AG04449 (cell line): ENCODE measurements around the gene FRYL.

Source experiments
- CTCF ChIA-PET: fragments of 350-600 bp; formaldehyde crosslinking; extraction: SDS; loops from one replicate; lab custom pipeline; 2021; ENCODE audit warnings: antibody characterized with exemption; lab: Yijun Ruan, JAX
- POLR2A ChIA-PET: fragments of 400-600, 350-600 bp; formaldehyde crosslinking; extraction: SDS; loops from one replicate; lab custom pipeline; 2020; ENCODE audit warnings: antibody characterized with exemption, inconsistent platforms; lab: Yijun Ruan, JAX
- DNase-seq: peaks from one replicate; pipeline ENCODE4 v3.0.0-alpha.2; 2010; ENCODE audit warnings: low read depth, low spot score
- H3K4me3 ChIP-seq: 2 replicates; pipeline ENCODE4 v1.5.1; 2011; ENCODE audit warnings: low read depth, mild to moderate bottlenecking, control low read depth, low read length
- CTCF ChIP-seq: IDR thresholded peaks from one replicate; pipeline ENCODE4 v1.5.1; 2011; ENCODE audit warnings: mild to moderate bottlenecking, moderate library complexity, low read length, control low read depth, inconsistent platforms; ENCODE audit not compliant: insufficient read depth; ENCODE audit errors: missing control alignments

The FRYL gene

GRCh38 chr4:48589098-48589445 is 191.0 kb downstream of the FRYL start:
- no peak for DNase-seq
- H3K4me3 ChIP-seq: no peak overlapping the region
- TF ChIP-seq CTCF: no peak
- ChIA-PET POLR2A (no interaction called here), CTCF (interaction anchor here (1.9 kb wide), 1 partner anchor 10 kb away, joined by 10 read pairs; no protein-coding TSS in a partner anchor)

GRCh38 chr4:48588230-48589097 is 191.6 kb downstream of the FRYL start:
- POLR2A ChIA-PET: no interaction called here
- CTCF ChIA-PET: interaction anchor here (1.0 to 1.9 kb wide), 2 partner anchors 9 to 374 kb away, joined by 4 to 10 read pairs; no protein-coding TSS in a partner anchor
- no peak overlapping the region for H3K4me3 ChIP-seq
- DNase-seq: no peak
- no peak for TF ChIP-seq CTCF

- POLR2A ChIA-PET: interaction anchor here (0.5 kb wide), 1 partner anchor 84 kb away, joined by 3 read pairs; no protein-coding TSS in a partner anchor
- no peak for DNase-seq
- H3K4me3 ChIP-seq: no peak overlapping the region
- TF ChIP-seq CTCF: no peak
- CTCF ChIA-PET: no interaction called here
Observed at GRCh38 chr4:48585401-48585800, 194.7 kb downstream of the FRYL start.

- POLR2A ChIA-PET: interaction anchor here (0.9 kb wide), 1 partner anchor 252 kb away, joined by 3 read pairs; no protein-coding TSS in a partner anchor
Observed at GRCh38 chr4:48578132-48578968, 201.7 kb downstream of the FRYL start.

GRCh38 chr4:48575964-48576363 is 204.1 kb downstream of the FRYL start:
- no peak for DNase-seq
- TF ChIP-seq CTCF: no peak
- CTCF ChIA-PET: interaction anchor here (4.7 kb wide), 1 partner anchor 385 kb away, joined by 110 read pairs; no protein-coding TSS in a partner anchor

More at GRCh38 chr4:48578132-48578968, 201.7 kb downstream of the FRYL start:
- H3K4me3 ChIP-seq: no peak overlapping the region
- CTCF ChIA-PET: interaction anchor here (0.6 to 4.7 kb wide), 49 partner anchors 9 to 395 kb away, joined by 3 to 110 read pairs (median 4); no protein-coding TSS in a partner anchor
- no peak for DNase-seq
- peak; percentile 77 for TF ChIP-seq CTCF

GRCh38 chr4:48571471-48571870 is 208.6 kb downstream of the FRYL start:
- CTCF ChIA-PET: interaction anchor here (1.1 to 2.8 kb wide), 4 partner anchors 10 to 391 kb away, joined by 3 to 11 read pairs (median 4); no protein-coding TSS in a partner anchor
- POLR2A ChIA-PET: no interaction called here
- no peak for TF ChIP-seq CTCF
- DNase-seq: no peak
- H3K4me3 ChIP-seq: no peak overlapping the region

More at GRCh38 chr4:48575964-48576363, 204.1 kb downstream of the FRYL start:
- POLR2A ChIA-PET: no interaction called here
- no peak overlapping the region for H3K4me3 ChIP-seq
